Jurkat, Clone E6-1 (cell line): Measurements from ENCODE around the gene ZBTB7C. TPM values are rescaled to one million over a fixed set of nuclear protein-coding genes. Genes with fewer than 3 reads are reported as not detected.
"Not testable (repeated sequence)": the region's sequence is repeated elsewhere in the genome, so short reads cannot be mapped to it uniquely, and the experiment has no call there.

Source experiments
- DNase-seq: peaks from one replicate; pipeline ENCODE4 v3.0.0-alpha.2; 2011; ENCODE audit warnings: low read depth, low spot score
- H3K4me3 ChIP-seq: 2 replicates; pipeline ENCODE4 v1.5.1; 2011; ENCODE audit warnings: mild to moderate bottlenecking, low read length, control low read depth, moderate library complexity
- polyA plus RNA-seq: library from polyadenylated mRNA; unstranded; fragments of >200 nt; gene quantifications from one replicate; pipeline ENCODE4 v1.2.1, GENCODE V29; 2012; ENCODE audit warnings: missing spikeins; ENCODE audit not compliant: insufficient read length, insufficient read depth

ZBTB7C gene
- polyA plus RNA-seq: 0.48 TPM

DNA sequence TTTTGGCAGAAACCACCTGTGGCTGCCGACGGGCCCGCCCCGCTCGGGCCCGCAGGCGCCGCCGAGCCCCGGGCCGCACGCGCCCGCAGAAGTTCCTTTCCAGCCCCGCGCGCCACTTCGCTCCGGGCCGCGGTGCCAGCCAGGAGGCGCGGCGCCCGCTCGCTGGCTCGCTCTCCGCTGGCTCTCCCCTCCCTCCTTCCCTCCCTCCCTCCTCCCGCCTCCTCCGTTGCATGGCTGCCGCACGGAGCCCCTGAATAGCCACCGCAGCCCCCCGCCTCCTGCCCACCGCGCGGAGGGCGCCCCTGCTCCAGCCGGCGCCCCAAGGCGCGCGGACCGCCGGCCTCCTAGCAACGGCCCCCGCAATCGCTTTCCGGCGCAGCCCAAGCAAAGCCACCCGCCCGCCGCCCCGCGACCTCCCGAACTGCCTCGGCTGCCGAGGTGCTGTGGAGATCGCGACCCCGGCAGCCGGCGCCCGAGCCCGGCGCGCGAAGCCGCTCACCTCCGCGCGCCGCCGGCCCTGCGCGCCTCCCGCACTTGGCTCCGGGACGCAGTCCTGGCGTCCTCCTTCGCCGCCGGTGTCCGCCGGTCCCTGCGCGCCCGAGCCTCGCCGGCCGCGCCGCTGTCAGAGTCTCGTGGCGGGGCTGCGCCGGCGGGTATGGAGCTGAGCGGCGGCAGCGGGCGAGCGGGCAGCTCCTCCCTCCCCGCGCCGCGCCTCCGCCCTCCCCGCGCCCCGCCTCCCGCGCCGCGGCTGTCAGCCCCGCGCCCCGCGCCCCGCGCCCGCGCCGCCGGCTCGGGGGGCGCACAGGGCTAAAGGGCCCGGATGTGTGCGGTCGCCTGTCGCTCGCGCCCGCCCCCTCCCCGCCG is at the start of gene ZBTB7C:
TSS of gene ZBTB7C (minus strand) at position 657 of the 864 bp plus-strand sequence.
- peak within 1 kb of the TSS; percentile 52 for H3K4me3 ChIP-seq
- DNase-seq: no peak

DNA sequence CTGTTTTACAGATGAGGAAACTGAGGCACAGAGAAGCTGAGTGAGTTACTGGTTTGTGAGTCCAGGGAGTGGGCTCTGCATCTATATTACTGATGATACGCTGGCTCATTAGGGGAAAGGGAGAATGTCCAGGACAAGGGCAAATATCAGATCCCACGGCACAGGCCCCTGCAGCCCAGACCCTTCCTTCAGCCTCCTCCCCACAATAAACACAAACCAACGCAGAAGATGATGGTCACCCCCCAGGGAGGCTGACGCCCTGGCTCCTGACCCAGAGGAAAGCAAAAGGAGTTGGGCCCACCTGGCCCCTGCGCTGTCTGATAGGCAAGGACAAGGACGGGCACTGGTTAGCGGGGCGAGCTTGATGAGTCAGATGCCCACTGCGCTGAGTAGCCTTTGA is 47.7 kb upstream of the ZBTB7C start:
- H3K4me3 ChIP-seq: no peak overlapping the region
- no peak for DNase-seq

DNA sequence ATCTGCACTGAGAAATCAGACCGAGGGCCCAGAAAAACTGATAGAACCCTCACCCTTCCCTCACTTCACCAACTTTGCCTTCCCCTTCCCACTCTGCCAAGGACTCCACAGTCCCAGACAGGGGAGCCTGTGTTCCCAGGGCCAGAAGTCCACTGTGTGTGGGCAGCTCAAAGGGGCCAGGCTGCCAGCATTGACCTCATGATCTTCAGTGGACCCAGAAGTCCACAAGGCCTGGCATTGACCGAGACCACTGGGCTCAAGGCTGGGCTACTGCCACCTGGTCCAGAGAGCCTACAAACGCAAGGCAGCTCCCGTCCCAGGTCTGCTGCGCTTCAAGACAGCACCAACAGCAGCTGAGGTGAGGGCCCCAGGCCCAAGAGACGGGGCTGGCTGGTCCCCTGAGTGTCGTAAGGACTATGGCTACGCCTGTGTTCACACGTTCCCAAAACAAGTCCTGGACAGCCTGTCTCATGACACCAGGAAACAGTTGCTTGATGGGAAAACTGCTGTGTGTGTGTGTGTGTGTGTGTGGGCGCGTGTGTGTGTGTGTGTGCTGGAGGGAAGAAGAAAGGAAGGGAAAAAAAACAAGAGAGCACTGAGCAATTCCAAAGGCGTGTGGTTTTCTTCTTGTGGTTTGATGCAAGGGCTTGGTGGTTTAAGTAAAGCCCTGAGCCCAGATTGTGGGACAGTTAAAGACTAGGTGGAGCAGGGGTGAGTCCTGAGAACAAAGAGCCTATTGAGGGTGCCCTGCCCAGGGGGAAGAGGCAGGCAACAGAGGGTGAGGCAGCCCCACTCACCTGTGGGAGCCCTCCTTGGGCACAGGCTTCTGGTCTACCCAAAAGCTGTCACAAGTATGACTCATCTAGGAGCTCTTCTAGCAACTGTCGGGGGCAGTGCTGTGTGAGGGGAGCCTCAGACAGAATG is 46.6 kb upstream of the ZBTB7C start:
- DNase-seq: peak; percentile 98

DNA sequence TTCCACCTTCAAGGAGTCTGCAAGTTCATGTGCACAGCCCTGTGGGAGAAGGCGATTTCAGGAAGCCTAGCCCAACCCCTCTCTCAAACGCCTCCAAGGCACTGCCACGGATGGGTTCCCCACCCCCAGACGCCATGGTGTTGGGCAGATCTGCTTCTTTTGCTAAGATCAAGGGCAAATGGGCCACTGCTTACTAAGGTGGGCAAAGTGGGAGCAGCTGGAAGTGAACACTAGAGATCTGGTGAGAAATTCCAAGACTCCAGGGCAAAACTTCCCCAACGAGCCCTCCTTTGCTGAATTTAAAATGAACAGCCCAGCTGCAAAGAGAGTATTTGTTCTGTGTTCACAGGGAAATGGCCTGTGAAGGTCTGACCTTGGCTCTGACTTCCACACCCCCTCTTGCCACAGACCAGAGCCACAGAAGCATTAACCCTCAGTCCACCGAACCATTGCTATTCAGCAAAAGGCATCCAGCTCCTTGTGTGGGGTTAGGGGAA is 45.1 kb upstream of the ZBTB7C start:
- no peak overlapping the region for H3K4me3 ChIP-seq
- DNase-seq: no peak

More for the DNA sequence above, 46.6 kb upstream of the ZBTB7C start:
- H3K4me3 ChIP-seq: no peak overlapping the region

DNA sequence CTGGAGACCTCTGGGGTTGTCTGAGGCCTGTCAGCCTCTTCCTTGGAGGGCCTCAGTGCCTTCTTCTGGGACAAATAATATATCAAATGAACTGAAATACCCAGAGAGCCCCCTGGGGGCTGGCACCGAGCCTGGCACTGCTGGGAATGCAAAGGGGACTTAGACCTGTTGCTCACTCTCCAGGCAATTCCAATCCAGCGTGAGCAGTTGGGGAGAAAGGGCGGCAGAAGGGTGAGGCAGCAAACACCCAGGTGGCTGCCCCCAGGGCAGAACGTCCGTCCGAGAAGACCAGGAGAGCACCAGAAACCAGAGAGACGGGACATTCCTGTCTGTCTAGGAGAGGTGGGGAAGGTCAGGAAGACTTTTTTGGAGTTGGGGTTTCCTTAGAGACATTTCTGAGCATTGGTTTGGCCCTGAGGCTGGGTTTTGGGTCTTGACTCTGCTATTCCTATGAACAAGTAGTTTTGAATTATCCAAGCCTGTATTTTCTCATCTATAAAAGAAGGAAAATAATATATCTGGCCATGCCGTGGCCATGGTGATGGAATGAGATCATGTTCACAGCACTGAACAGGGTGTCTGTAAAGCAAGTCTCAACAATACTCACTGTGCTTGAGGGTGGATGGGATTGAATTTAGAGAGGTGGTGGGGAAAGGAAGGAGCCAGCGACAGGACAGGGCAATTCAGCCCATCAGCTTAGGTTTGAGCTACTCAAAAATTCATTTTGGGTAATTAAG is 44.3 kb upstream of the ZBTB7C start:
- no peak for DNase-seq

DNA sequence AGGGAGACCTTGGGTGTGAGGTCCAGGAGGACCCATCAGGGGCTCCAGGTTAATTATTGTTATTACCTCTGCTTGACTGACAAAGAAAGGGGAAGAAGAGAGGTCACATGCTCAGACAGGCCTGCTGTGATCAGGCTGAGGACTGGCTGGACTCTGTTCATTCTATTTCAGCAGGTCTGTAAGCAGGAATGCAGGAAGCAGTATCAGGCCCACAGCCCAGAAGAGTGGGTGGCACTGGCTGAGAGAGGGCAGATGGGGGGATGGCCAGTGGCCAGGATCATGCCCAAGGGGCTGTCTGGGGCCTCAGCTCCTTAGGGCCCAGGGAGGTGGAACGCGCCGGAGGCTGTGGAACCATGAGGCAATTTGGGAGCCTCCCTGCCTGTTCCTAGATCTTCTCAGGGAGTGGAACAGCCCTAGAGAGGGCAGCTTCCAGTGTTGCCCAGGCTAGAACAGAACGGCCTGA is 43.7 kb upstream of the ZBTB7C start:
- H3K4me3 ChIP-seq: no peak overlapping the region
- DNase-seq: no peak

More for the DNA sequence above, 44.3 kb upstream of the ZBTB7C start:
- no peak overlapping the region for H3K4me3 ChIP-seq

DNA sequence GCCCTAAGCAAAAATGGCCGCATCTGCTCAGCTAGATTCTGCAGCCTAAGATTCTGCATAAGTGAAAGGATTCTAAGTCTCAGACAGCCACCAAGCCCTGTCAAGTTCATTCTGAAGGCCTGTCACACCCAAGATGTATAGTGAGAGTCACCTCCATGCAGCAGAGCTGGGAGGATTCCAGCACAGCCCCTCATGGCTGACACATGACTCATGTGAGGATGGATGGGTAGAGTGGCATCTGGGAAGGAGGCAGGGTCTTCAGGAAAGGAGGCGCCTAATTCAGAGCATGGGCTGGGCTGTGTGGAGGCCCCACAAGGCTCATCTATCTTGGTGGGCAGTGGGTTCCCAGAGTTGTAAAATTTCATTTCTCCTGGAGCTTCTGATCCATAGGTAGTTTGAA is 41.5 kb upstream of the ZBTB7C start:
- DNase-seq: no peak
- H3K4me3 ChIP-seq: no peak overlapping the region

DNA sequence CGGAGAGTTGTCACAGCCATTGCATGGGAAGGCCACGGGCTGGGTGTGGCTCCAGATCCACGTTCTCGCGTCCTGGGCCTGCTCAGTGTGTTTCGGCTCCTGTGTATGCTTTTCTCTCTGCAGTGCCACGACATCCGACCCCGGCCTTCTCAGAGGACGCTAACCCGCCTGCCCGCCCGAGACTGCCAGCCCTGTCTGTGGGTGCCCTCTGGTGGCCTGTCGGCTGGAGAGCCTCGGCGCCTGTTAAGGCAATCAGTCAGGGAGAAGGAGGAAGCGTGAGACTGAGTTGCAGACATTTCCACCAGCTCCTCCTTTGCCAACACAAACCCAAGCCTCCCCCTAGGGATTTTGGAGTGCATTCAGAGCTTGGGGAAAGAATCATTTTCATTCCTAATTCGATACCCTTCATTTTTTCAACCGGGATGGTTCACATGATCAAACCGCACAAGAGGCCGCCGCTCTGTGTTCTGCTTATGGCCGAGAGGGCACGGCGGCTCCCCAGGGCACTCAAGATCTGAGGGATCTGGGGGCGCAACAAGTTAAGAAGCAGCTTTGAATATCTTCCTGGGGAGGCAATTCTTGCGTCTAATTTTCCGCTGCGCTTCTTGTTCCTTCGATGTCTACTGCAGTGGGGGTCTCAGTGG is 37.5 kb upstream of the ZBTB7C start:
- DNase-seq: peak; percentile 48
- H3K4me3 ChIP-seq: no peak overlapping the region

DNA sequence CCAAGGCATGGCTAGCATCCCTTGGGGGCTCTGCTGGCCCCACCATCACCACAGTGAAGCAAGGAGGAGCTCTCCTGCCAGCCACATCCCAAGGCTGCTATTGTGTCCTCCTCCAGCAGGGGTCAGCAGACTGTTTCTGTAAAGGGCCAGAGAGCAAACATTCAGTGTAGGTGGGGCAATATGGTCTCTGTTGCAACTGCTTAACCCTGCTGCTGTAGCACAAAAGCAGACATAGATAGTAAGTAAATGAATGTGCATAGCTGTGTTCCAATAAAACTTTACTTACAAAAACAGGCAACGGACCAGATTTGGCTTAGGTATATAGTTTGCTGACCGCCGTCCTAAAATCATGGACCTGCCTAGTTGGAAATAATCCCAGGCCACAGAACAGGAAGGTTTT is 36.4 kb upstream of the ZBTB7C start:
- peak; percentile 73 for DNase-seq

DNA sequence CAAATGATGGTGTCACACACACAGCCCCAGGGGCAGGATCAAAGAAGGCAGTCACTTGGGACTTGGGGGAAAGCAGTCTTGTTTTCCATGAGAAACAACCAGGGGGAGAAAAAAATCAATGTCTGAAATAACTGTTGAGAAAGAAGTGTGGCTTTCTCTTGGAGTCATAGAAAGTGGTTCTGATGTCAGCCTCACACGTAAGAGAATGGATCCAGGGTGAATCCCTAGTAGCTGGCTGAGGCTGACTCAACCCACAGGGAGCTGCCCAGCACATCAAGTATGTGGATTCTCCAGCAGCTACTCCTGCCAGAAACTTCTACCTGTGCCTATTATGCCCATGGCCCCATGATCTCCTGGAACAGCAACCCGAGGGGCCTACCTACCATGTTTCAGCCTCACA is 33.6 kb upstream of the ZBTB7C start:
- no peak for DNase-seq
- H3K4me3 ChIP-seq: no peak overlapping the region

More for the DNA sequence above, 36.4 kb upstream of the ZBTB7C start:
- H3K4me3 ChIP-seq: no peak overlapping the region

DNA sequence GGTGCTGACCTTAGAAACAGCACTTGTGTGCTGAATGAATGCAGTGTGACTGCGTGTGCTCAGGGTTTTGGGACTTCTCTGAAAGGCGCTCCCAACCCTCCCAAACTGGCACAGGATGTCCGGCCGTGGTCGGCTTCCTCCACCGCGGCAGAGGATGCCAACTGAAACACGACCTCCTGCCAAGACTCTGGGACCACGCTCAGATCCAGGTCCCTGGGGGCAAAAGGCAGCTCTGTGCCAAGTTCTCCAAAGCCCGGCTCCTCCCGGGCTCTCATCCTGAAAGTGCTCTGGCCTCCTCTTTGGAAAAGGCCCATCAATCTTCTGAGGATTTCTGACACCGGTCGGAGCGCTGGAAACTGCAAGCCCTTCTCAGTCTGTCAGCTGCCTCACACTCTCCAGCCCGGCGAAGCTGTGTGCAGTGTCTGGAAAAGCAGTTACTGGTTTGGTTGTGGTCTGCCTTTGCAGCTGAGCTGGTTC is 32.3 kb upstream of the ZBTB7C start:
- H3K4me3 ChIP-seq: no peak overlapping the region
- DNase-seq: no peak

DNA sequence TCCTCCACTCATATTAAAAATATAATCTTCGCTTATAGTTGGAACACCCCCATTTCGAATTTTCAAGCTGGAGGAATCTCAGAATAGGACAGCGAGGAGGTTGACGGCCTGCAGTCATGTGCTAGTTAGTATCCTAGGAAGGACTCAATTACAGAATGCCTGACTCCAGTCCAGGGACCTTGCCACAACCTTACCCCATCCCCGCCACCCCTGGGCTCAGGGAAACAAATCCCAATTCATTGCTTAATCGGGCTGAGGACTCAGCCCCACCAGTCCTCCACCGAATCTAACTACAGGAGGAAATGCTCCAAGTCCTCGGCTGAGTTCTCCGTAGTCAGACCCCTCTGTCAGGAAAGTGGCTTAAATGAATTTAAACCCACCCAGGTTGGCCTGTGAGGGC is 31.7 kb upstream of the ZBTB7C start:
- no peak overlapping the region for H3K4me3 ChIP-seq
- DNase-seq: no peak

DNA sequence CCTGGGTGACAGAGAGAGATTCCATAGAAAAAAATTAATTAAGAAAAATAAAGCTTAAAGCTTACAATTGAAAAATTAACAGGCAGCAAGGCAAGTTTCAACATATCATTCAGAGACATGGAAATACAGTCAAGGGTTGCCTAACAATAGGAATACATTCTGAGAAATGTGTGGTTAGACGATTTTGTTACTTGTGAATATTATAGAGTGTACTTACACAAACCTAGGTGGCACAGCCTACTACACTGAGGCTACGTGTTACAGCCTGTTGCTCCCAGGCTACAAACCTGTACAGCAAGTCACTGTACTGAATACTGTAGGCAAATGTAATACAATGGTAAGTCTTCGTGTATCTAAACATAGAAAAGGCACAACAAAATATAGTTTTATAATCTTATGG is 27.7 kb upstream of the ZBTB7C start:
- H3K4me3 ChIP-seq: no peak overlapping the region
- DNase-seq: no peak

DNA sequence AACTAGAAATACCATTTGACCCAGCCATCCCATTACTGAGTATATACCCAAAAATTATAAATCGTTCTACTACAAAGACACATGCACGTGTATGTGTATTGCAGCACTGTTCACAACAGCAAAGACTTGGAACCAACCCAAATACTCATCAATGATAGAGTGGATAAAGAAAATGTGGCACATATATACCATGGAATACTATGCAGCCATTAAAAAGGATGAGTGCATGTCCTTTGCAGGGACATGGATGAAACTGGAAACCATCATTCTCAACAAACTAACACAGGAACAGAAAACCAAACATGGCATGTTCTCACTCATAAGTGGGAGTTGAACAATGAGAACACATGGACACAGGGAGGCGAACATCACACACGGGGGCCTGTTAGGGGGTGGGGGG is 25.2 kb upstream of the ZBTB7C start:
- H3K4me3 ChIP-seq, DNase-seq: not testable (repeated sequence)

DNA sequence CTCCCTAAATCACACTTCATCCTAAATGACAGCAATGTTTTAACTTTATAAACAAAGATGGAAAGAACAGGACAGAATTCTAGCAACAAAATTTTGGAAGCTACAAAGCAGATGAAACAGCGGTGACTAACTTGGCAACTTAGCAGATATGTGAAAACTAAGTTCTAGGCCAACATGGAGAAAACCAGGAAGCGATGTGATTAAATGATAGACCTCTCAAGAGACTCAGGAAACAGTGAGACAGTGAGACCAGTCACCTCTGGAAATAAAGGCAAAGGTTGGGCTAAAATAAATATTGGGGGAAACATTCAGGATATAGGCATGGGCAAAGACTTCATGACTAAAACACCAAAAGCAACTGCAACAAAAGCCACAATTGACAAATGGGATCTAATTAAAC is 24.4 kb upstream of the ZBTB7C start:
- H3K4me3 ChIP-seq: no peak overlapping the region
- DNase-seq: no peak

DNA sequence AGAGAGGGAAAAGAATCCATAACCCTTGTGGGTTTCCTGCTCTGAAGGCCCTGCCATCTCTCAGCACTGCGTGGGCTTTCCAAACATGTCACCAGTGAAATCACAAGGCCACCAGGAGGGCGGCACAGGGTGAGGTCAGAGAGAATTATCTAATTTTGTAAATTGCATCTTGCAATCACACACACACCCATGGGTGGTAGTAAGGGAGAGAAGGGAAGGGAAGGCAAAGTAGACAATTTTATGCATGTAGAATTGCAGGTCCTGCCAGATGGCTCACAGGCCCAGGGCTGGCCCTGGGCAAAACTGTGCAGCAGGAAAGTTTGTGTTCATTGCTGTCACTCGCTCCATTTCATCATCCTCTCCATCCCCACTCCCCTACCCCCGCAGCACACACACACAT is 21.0 kb upstream of the ZBTB7C start:
- no peak overlapping the region for H3K4me3 ChIP-seq
- no peak for DNase-seq

DNA sequence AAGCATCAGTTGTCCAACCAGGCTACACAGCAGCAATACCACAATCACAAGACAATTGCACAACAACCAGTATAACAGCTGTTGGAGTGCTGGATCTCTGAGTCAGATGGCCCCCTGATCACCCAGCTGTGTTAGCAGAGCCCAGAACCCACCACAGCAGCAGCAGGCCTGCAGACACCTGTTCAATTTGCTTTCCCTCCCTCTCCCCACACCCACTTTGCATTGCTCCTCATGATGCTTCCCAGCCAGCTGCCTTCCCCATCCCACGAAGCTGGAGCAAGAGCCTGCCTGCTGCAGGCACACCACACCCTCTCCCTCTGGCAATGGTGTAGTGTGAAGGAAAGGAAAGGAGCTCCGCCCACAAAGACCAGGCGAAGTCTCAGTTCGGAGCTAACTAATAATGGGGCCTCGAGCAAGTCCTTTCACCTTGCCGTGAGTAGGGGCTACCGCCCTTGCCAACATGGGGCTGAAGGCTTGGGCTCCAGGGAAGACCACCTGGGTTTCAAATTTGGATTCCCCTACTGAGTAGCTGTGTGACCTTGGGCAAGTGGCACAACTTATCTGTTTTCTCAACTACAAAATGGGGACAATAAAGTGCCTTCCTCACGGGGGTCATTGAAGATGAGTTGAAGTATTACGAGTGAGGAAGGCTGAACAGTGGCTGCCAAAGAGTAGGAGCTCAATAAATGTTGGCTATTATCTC is 19.4 kb upstream of the ZBTB7C start:
- DNase-seq: no peak
- H3K4me3 ChIP-seq: no peak overlapping the region

DNA sequence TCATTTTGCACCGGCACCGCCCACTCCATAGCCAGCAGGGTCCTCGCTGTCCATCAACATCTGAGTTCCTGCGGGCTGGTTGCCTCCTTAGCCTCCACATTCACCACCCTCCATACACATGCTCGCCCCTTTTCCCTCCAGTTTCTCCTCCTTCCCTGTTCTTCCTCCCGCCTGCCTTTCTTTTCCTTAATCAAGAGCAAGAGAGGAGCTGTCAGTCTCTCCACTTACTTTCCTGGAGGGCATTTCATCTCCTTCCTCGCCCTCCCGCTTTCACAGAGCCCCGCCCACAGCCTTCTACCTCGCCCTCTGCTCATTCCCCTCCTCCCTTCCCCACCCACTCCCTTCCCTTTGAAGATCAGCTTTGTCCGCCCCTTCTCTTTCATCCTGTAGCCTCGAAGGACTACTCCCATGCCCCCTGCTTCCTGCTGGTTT is 13.8 kb upstream of the ZBTB7C start:
- no peak for DNase-seq

More for the DNA sequence above, 13.8 kb upstream of the ZBTB7C start:
- H3K4me3 ChIP-seq: no peak overlapping the region
